PC-9 (cell line): Measurements from ENCODE around the gene EMSY.
A peak's percentile ranks its signal among the peaks of the same experiment; 100 is the strongest.

Experiments
- CTCF ChIP-seq: fragments of 200-600 bp; sonication (generic); conservative IDR thresholded peaks from 2 replicates; pipeline ENCODE4 v1.6.1; 2017; ENCODE audit warnings: mixed run types, antibody characterized with exemption, mild to moderate bottlenecking, moderate library complexity
- EZH2 ChIP-seq: fragments of 200-600 bp; sonication (generic); IDR thresholded peaks from 2 replicates; pipeline ENCODE4 v1.8.0; 2017; ENCODE audit warnings: antibody characterized with exemption, low read depth

- TF ChIP-seq EZH2 (no peak), CTCF (peak; percentile 34; the same call in 1 of the 2 replicates)
Observed at GRCh38 chr11:76598426-76598839, 153.6 kb downstream of the EMSY start.
